Cardiac muscle cell (in vitro differentiated cells and primary cell): ENCODE data around the gene ORAI3. TPM values are rescaled to one million over a fixed set of nuclear protein-coding genes. Genes with fewer than 3 reads are reported as not detected.

Source experiments
- DNase-seq, 2 donors: peaks; one replicate each; pipeline versions ENCODE4 v3.0.0 to v3.0.0-alpha.2; 2010 to 2017; ENCODE audit warnings: low read depth in 1 of 2, low spot score in 1 of 2
- H3K27ac ChIP-seq: fragments of 200-600 bp; sonication (generic); 2 replicates; pipeline ENCODE4 v1.5.1; 2016
- H3K27me3 ChIP-seq: fragments of 200-600 bp; sonication (generic); 2 replicates; pipeline ENCODE4 v1.6.0; 2016; ENCODE audit warnings: control low read depth
- H3K36me3 ChIP-seq: fragments of 200-600 bp; sonication (generic); 2 replicates; pipeline ENCODE4 v1.5.1; 2016; ENCODE audit warnings: control low read depth
- H3K4me1 ChIP-seq: fragments of 200-600 bp; sonication (generic); 2 replicates; pipeline ENCODE4 v1.8.1; 2017; ENCODE audit warnings: low read depth, mild to moderate bottlenecking, mixed run types
- H3K4me3 ChIP-seq: fragments of 200-600 bp; sonication (generic); 2 replicates; pipeline ENCODE4 v1.5.1; 2016; ENCODE audit warnings: mild to moderate bottlenecking
- H3K9me3 ChIP-seq: fragments of 200-600 bp; sonication (generic); 2 replicates; pipeline ENCODE4 v1.5.1; 2017; ENCODE audit warnings: low read depth, mild to moderate bottlenecking, control low read depth
- CTCF ChIP-seq: IDR thresholded peaks from 2 replicates; pipeline ENCODE4 v1.5.1; 2012; ENCODE audit warnings: low read depth, mild to moderate bottlenecking, low read length
- polyA plus RNA-seq: library from polyadenylated mRNA; unstranded; fragments of >200 nt; fragmentation: Nextera tagmentation; extraction: Ambion mirVana; gene quantifications from 2 replicates; pipeline ENCODE4 v1.2.1, GENCODE V29; 2016
- total RNA-seq: library from RNA; depleted of rRNA; stranded (reverse); fragments of >200 nt; gene quantifications from 2 replicates; pipeline ENCODE4 v1.2.3, GENCODE V29; 2016

Gene ORAI3
- total and polyA plus RNA-seq, 2 experiments from 2014 or later = 88.5 to 101 TPM

- H3K4me1 ChIP-seq = no peaks in the 10 kb centered on the region
- no peaks in the 10 kb centered on the region for H3K9me3 ChIP-seq
- no peaks in the 10 kb centered on the region for H3K36me3 ChIP-seq
- H3K4me3 ChIP-seq = peak overlapping the region; percentile 32
- no peaks in the 10 kb centered on the region for H3K27me3 ChIP-seq
- peak overlapping the region; percentile 83 for H3K27ac ChIP-seq
- peak; percentile 79 to 89 for DNase-seq
- no peak for TF ChIP-seq CTCF
These were observed 46.6 kb upstream of the ORAI3 start for GRCh38 chr16:30902029-30902972.

GRCh38 chr16:30903002-30903401, 45.9 kb upstream of the ORAI3 start:
- Histone ChIP-seq H3K27me3 (no peaks in the 10 kb centered on the region), H3K9me3 (no peaks in the 10 kb centered on the region), H3K4me1 (no peaks in the 10 kb centered on the region), H3K4me3 (no peak overlapping the region), H3K36me3 (no peaks in the 10 kb centered on the region), H3K27ac (no peak overlapping the region)
- no peak for TF ChIP-seq CTCF
- DNase-seq = no peak

- no peaks in the 10 kb centered on the region for H3K9me3 ChIP-seq
- no peaks in the 10 kb centered on the region for H3K36me3 ChIP-seq
- no peaks in the 10 kb centered on the region for H3K27me3 ChIP-seq
- no peaks in the 10 kb centered on the region for H3K4me1 ChIP-seq
- H3K4me3 ChIP-seq = no peak overlapping the region
- no peak for TF ChIP-seq CTCF
- DNase-seq = peak in 1 of 2 donors; percentile 37
- no peak overlapping the region for H3K27ac ChIP-seq
These were observed 45.3 kb upstream of the ORAI3 start for GRCh38 chr16:30903596-30903995.

- no peak overlapping the region for H3K27ac ChIP-seq
- no peak overlapping the region for H3K4me3 ChIP-seq
- TF ChIP-seq CTCF = no peak
- no peaks in the 10 kb centered on the region for H3K36me3 ChIP-seq
- no peaks in the 10 kb centered on the region for H3K4me1 ChIP-seq
- DNase-seq = no peak
- H3K9me3 ChIP-seq = no peaks in the 10 kb centered on the region
- H3K27me3 ChIP-seq = no peaks in the 10 kb centered on the region
These were observed 44.6 kb upstream of the ORAI3 start for GRCh38 chr16:30904114-30904780.

GRCh38 chr16:30907064-30907463, 41.8 kb upstream of the ORAI3 start:
- no peaks in the 10 kb centered on the region for H3K27me3 ChIP-seq
- no peak overlapping the region for H3K27ac ChIP-seq
- no peaks in the 10 kb centered on the region for H3K9me3 ChIP-seq
- H3K4me1 ChIP-seq = no peaks in the 10 kb centered on the region
- DNase-seq = no peak
- H3K4me3 ChIP-seq = no peak overlapping the region
- no peaks in the 10 kb centered on the region for H3K36me3 ChIP-seq
- no peak for TF ChIP-seq CTCF
